GM18951 (cell line): ENCODE results near the gene TBC1D5.
"Not testable (repeated sequence)": the region's sequence is repeated elsewhere in the genome, so short reads cannot be mapped to it uniquely, and the experiment has no call there.

Source experiments
- POLR2A ChIP-seq: IDR thresholded peaks from 4 replicates; pipeline ENCODE4 v1.6.1; 2011; ENCODE audit warnings: mild to moderate bottlenecking; ENCODE audit not compliant: insufficient read length, insufficient read depth; ENCODE audit errors: extremely low read depth
- in situ Hi-C: fragments of 300-500 bp; cut with MboI; formaldehyde crosslinking; loops from one replicate; pipeline ENCODE4 v1.12.0; 2022; ENCODE audit warnings: low sequenced_read_pairs, mixed read lengths, inconsistent platforms; ENCODE audit not compliant: unreplicated experiment

Gene TBC1D5

DNA sequence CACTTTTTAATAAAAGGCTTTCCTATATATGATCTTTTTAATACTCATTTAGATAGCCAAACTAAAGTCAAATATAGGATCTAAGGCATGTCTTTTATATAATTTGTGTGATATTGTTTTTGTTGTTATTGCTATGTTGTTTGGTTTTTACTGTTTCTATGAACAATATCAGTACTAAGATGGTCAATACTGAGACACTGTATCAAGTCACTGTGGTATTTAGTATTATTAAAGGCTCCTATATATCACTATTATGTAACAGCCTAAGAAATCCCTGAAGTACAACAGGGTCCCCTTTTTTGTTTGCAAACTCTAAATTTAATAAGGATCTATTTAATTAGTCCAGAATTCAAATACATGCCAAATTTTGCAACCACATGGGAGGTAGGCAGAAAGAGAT lies 61.9 kb downstream of the TBC1D5 start:
- in situ Hi-C loops, result no loop called here
- TF ChIP-seq POLR2A, result no peak

DNA sequence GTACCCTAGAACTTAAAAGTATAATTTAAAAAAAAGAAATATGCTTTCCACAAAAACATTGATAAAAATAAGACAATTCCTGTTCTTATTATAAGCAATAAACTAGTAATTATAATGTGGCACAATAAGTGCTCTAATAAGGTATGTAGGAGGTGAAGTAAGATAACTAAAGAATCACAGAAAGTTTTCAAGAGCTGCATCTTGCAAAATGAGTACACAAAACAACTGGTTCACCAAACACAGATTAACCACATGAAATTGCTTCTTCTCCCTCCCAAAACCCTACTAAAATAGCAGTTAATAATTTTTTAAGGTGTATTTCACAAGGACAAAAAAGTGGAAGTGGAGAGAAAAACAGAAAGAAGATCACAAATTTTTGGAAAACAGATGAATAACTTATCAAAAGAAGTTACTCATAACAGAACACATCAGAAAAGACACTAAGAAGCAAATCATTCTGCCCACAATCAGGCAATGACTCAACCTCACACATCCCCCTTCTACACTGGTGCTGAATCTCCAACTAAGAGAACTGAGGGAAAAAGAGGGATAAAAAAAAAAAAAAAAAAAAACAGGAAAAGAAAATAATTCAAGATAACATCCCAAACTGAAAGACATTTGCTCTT lies 64.2 kb downstream of the TBC1D5 start:
- TF ChIP-seq POLR2A, result no peak
- in situ Hi-C loops, result no loop called here

DNA sequence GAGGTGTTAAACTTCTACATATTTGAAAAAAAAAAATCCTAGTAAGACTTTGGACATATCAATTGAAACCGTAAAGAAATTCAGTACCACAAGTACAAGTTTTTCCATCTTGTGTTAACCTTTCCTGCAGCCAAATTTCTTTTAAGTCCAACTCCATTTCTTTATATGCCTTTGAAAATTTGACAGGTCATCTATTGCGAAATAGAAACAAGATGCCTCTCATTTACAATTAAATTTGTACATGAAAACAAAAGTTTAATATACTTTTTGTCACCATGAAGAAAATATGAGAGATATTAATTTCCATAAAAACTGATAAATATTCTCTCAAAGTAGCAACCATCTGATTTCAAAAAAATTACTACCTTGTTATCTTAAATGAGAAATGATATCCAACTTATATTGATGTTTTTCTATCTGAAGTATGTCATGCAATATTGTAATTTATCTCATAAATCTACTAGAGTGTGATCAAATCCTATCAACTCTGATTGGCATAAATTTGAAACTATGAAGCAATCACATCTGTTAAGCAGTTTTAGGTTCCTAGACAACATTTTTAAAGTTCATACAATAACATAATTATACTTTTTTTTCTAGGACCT lies 68.2 kb downstream of the TBC1D5 start:
- no peak for TF ChIP-seq POLR2A
- in situ Hi-C loops, result no loop called here

DNA sequence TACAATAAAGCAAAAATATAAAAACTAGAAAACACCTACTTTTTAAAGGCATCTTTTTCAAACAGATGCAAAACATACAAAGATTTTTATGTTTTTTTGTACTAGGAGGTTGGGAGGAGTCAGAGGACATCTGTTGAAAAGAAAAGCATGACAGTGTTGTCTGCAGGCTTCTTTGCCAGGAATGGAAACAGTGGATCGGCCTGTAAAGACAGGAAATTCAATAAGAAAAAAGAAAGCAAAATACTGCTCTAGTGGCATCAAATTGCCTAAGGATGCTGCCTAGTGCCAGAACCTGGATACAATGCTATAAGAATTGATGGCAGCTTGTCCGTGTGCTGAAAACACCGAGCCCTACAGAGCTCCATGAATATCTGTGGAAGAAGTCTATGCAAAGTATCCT lies 69.9 kb downstream of the TBC1D5 start:
- TF ChIP-seq POLR2A, result no peak
- in situ Hi-C loops, result no loop called here

DNA sequence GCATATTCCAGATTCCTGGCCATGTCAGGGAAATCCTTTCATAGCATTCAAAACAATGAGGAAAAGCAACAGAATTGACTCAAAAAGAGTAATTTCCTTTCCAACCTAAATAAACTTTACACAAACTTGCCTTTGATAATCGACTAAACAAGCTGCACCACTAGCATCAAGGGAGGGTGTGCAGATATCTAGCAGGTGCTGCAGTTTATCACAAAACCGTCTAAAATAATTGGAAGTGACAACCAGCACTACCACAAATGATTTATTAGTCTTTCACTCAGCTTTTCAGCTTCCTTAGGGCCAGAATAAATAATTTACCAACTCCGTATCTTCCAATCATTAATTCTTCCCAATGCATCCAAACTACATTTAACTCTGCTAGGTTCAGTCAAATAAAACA lies 71.7 kb downstream of the TBC1D5 start:
- in situ Hi-C loops, result no loop called here

DNA sequence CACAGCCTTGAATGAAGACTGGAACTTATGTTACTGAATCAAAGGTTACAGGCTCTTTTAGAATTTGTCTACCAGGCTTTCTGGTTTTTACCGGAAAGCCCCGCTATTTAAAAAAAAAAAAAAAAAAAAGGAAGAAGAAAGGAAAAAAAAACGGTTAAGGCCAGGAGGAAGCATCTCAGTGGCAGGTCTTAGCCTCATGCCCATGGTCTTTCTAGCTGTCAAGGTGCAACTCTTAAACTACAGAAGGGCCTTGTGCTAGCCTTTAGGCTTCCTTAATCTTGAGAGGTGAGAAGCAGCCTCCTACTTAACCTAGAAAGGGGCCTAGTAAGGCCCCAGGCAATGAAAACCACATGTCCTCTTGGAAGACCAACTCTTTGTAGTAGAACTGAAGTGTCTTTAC lies 77.5 kb downstream of the TBC1D5 start:
- in situ Hi-C loops, result no loop called here
- no peak for TF ChIP-seq POLR2A

More for the DNA sequence above, 71.7 kb downstream of the TBC1D5 start:
- TF ChIP-seq POLR2A, result no peak

DNA sequence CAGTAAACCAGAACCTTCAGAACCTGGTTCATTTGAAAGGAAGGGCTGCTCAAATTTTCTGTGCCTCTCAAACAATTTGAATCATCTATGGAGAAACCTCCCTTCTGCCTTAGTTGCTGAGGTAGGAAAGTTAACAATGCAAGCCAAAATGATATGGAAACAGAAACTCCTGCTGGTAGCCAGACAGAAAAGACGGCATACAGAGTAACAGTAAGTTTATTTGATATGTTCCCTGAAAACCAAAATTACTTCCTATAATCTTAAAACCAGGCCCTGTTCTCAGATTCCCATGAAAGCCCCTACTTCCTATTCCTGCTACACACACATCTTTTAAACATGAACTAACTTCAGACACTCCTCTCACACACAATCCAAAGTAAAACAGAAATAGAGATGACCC lies 86.2 kb downstream of the TBC1D5 start:
- in situ Hi-C loops, result no loop called here
- TF ChIP-seq POLR2A, result no peak

DNA sequence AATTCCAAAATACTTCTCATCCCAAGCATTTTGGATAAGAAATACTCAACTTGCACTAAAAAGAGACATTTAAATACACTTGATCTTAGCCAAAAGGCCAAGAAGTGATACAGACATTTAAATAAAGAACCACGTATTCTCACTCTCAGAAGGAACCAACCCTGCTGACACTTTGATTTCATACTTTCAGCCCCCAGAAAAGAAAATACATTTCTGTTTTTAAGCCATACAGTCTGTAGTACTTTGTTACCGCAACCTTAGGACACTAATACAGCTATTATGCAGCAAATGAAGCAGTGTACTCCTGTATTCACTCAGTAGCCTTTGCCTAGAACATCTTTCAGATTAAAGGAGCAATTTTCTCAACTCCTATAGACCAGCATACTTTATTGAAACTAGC lies 86.7 kb downstream of the TBC1D5 start:
- in situ Hi-C loops, result no loop called here
- no peak for TF ChIP-seq POLR2A

DNA sequence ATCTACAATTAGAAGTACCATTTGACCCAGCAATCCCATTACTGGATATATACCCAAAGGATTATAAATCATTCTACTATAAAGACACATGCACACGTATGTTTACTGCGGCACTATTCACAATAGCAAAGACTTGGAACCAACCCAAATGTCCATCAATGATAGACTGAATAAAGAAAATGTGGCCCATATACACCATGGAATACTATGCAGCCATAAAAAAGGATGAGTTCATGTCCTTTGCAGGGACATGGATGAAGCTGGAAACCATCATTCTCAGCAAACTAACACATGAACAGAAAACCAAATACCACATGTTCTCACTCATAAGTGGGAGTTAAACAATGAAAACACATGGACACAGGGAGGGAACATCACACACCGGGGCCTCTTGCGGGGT lies 92.7 kb downstream of the TBC1D5 start:
- in situ Hi-C loops, result not testable (repeated sequence)

DNA sequence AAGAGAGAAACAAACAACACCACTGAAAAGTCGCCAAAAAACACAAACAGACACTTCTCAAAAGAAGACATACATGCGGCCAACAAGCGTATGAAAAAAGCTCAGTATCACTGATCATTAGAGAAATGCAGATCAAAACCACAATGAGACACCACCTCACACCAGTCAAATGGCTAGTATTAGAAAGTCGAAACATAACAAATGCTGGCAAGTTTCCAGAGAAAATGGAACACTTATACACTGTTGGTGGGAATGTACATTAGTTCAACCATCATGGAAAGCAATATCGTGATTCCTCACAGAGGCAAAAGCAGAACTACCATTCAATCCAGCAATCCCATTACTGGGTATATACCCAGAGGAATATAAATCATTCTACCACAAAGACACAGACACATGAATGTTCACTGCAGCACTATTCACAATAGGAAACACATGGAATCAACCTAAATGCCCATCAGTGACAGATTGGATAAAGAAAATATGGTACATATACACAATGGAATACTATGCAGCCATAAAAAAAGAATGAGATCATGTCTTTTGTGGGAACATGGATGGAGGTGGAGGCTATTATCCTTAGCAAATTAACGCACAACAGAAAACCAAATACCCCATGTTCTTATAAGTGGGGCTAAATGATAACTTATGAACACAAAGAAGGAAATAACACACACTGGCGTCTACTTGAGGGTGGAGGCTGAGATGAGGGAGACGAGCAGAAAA lies 93.6 kb downstream of the TBC1D5 start:
- in situ Hi-C loops, result not testable (repeated sequence)

DNA sequence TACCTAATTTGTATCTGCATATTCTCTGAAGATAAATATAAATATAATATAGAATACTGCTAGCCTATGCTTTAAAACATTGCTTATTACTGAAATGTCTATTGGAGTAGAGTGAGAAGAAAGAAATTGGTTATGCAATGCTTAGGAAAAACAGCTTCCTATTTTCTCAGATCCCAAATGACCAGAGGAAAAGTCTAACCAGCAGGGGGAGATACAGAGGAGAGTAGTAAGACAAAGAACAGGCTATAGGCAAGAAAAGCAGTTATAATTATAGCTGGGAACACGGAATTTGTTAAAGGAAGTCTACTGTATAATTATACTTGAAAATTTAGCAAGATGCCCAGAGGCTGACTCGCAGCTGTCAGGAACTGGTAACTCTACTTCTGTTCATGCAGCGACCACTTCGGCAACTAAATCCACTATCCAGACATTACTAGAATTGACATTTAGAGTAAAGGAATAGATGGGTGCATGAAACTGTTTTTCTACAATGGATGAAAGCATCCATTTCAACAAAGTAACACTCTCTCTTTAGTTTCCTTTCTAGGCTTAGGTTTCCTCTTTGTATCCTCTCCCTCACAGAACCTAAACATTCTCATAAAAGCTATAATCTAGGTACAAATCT lies 97.2 kb downstream of the TBC1D5 start:
- TF ChIP-seq POLR2A, result no peak
- in situ Hi-C loops, result no loop called here

DNA sequence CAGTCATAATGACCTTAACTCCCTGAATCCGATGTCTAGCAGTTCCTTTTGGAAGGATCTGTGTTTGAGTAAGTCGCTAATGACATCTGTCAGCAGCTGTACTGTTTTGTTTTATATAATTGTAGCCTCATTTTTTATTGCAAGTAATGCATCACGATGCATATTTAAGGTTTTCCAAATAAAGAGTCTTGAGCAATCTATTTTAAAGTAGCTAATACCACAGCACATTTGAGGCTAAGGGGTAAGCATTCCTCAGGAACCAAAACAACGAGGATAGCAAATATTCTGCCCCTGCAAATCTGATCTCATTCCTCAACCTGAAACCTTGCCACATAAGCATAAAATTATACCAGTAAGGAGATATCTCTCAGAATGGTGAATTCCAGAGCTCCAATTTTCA lies 98.7 kb downstream of the TBC1D5 start:
- TF ChIP-seq POLR2A, result no peak
- in situ Hi-C loops, result no loop called here

DNA sequence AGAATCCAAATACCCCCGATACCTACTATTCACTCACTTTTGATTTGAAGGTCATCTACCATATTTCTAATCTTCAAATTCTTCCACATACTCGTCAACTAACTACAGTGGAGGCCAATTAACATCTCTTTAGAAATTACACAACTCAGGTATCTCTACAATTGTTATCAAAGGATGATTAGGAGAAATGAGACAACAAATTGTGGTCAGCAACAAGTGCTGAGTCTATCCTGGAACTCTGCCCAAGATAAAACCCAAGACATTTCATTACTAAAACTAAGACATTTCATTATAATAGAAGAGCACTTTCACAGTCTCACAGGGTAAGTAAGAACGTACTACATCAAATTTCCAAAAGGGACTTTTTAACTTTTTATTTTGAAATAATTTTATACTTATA lies 100.0 kb downstream of the TBC1D5 start:
- TF ChIP-seq POLR2A, result no peak
- in situ Hi-C loops, result no loop called here

DNA sequence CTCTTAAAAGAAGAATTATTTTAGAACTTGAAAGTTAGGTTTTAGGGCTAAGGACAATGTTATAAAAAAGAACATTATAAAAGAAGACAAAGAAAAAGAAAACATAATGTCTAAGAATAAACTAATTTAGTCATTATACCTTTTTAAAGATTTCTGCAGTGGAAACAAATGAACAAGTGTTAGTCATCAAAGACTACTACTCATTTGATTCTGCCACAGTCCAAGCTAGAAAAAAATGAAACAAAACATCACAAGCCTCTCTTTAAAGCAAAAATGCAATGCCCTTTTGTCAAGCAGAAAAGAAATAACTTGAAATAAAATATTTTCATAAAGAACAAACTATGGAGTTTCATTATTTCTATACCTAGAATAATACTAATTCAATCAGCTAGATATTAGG lies 102.0 kb downstream of the TBC1D5 start:
- in situ Hi-C loops, result no loop called here
- no peak for TF ChIP-seq POLR2A
